ENCODE results near the gene VEGFA. TPM values are rescaled to one million over a fixed set of nuclear protein-coding genes. Genes with fewer than 3 reads are reported as not detected.

The VEGFA gene
- total RNA-seq, 1 donor from 2014 or later: 120 TPM

DNA sequence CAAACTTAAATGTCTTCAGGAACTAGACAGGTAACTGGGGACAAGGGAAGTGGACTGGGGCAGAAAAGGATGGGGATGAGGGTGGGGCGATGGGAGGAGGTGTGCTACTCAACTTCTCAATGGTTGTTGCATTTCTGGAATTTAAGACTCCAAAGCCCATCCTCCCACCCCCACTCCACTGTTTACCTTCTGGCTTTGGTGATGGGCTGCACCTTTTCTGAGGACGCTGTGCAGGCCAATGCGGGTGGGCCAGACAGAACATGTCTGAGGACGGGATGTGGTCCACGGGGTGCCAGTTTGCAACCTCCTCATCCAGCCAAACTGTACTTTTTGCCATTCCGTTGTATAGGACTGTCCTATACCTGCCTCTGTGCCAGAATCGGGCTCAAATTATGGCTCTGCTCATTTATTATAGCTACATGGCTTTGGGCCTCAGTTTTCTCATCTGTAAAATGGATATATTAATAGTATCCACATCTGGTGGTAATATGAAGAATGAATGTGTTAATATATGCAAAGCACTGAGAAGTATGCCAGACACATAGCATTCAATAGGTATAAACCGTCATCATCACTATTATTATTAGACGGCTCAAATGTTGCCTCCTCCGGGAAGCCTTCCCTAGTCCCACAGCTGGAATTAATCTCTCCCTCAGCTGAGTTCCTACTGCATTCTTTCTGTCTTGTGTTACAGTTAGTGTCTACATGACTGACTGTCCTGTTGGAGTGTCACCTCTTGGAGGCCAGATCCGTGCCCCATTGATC lies 31.0 kb upstream of the VEGFA start:
- no peak overlapping the region for H3K4me3 ChIP-seq (ENCODE audit: low read depth, low read length)
- DNase-seq (ENCODE audit: low read depth): no peak
- TF ChIP-seq CTCF (conservative IDR thresholded peaks at IDR 0.05; ENCODE audit: low read depth, low read length): no peak

- TF ChIP-seq CTCF (conservative IDR thresholded peaks at IDR 0.05; ENCODE audit: low read depth, low read length): no peak
- DNase-seq (ENCODE audit: low read depth): no peak
These were observed 30.3 kb upstream of the VEGFA start for GRCh38 chr6:43739642-43740091.

GRCh38 chr6:43740321-43740960 lies 29.6 kb upstream of the VEGFA start:
- no peak for TF ChIP-seq CTCF (conservative IDR thresholded peaks at IDR 0.05; ENCODE audit: low read depth, low read length)
- DNase-seq (ENCODE audit: low read depth): no peak

More at GRCh38 chr6:43739642-43740091, 30.3 kb upstream of the VEGFA start:
- H3K4me3 ChIP-seq (ENCODE audit: low read depth, low read length): no peak overlapping the region

DNA sequence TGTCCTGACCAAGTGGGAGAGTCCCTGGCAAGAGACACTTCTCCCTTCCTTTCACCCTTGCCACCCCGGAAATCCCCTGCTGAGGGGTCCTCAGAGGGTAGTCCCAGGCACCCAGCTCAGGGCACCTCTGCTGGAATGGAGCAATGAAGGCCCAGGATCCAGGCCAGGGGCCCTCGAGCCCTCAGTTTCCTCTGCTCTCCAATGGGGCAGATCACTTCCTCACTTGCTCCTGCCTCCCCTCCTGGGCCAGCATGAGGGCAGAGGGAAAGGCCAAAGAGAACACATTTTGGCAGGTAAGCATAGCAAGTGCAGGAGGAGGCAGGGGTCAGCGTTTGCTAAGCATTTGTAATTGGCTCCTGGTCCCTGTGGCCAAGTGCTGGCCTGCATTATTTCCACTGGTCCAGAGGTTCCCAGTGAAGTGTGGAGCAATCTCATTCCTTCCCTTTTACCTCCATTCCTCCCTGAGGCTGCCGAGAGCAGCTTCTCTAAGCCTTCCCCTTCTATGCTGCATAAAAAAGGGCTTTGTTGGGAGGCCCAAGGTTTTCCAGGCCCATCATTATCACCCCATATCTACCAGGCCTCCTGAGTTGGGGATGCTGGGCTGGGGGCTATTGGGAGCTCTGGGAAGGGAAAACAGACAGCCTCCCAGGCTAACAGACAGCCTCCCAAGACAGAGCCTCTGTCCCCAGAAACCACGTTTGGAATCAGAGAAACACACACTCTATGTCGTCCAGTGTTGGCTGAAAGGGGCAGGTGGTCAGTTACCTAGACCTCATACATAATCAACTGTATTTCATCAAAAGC lies 28.8 kb upstream of the VEGFA start:
- H3K4me3 ChIP-seq (ENCODE audit: low read depth, low read length): no peak overlapping the region
- no peak for DNase-seq (ENCODE audit: low read depth)
- TF ChIP-seq CTCF (conservative IDR thresholded peaks at IDR 0.05; ENCODE audit: low read depth, low read length): no peak

More at GRCh38 chr6:43740321-43740960, 29.6 kb upstream of the VEGFA start:
- H3K4me3 ChIP-seq (ENCODE audit: low read depth, low read length): no peak overlapping the region

- no peak for DNase-seq (ENCODE audit: low read depth)
- H3K4me3 ChIP-seq (ENCODE audit: low read depth, low read length): no peak overlapping the region
- no peak for TF ChIP-seq CTCF (conservative IDR thresholded peaks at IDR 0.05; ENCODE audit: low read depth, low read length)
These were observed 28.2 kb upstream of the VEGFA start for GRCh38 chr6:43741829-43742228.

- DNase-seq (ENCODE audit: low read depth): no peak
- no peak for TF ChIP-seq CTCF (conservative IDR thresholded peaks at IDR 0.05; ENCODE audit: low read depth, low read length)
- no peak overlapping the region for H3K4me3 ChIP-seq (ENCODE audit: low read depth, low read length)
These were observed 27.7 kb upstream of the VEGFA start for GRCh38 chr6:43742285-43742684.

All from epithelial cell of proximal tubule (primary cell).